Measurements from ENCODE around the gene SUSD1. TPM values are rescaled to one million over a fixed set of nuclear protein-coding genes. Genes with fewer than 3 reads are reported as not detected.

Gene SUSD1
- polyA plus RNA-seq, 1 donor (not counting 4 experiments of a cell fraction or from before 2014, with no cell fraction given): 3.6 TPM

- dilution Hi-C loops (cut with MboI; ENCODE audit: extremely low pct_ligation_motif_present, low sequenced_read_pairs): no loop called here
- Histone ChIP-seq H3K4me3 (ENCODE audit: control insufficient read depth in 2 of 3, extremely low read depth in 1 of 3, insufficient read depth in 2 of 3, low read depth in 1 of 3, low read length in 3 of 3) (no peak overlapping the region), H3K36me3 (ENCODE audit: control insufficient read depth in 2 of 2, extremely low read depth in 1 of 2, insufficient read depth in 2 of 2, low read length in 2 of 2) (no peaks in the 10 kb centered on the region), H3K9ac (ENCODE audit: control insufficient read depth, extremely low read depth, insufficient read depth, low read length) (peak overlapping the region; percentile 4), H3K4me2 (ENCODE audit: control insufficient read depth, extremely low read depth, insufficient read depth, low read depth, low read length) (peak overlapping the region; percentile 27), H2AFZ (ENCODE audit: control insufficient read depth, low read length) (no peak overlapping the region), H3K79me2 (ENCODE audit: control insufficient read depth, insufficient read depth, low read length) (no peaks in the 10 kb centered on the region), H3K9me3 (ENCODE audit: control insufficient read depth, low read depth, low read length) (no peaks in the 10 kb centered on the region), H4K20me1 (ENCODE audit: control insufficient read depth, extremely low read depth, insufficient read depth, low read length) (no peaks in the 10 kb centered on the region), H3K4me1 (ENCODE audit: control insufficient read depth, extremely low read depth, insufficient read depth, low read length) (peaks cover 56% of the 10 kb centered on the region), H3K27me3 (ENCODE audit: control insufficient read depth, extremely low read depth, insufficient read depth, low read length) (no peaks in the 10 kb centered on the region), H3K27ac (ENCODE audit: control insufficient read depth, insufficient read depth, low read length) (peak overlapping the region; percentile 45), H3K9me1 (ENCODE audit: control insufficient read depth, extremely low read depth, insufficient read depth, low read length) (no peaks in the 10 kb centered on the region)
- TF ChIP-seq CTCF (optimal IDR thresholded peaks at IDR 0.05 in 1 of 3, IDR thresholded peaks at IDR 0.05 in 1 of 3, conservative IDR thresholded peaks at IDR 0.05 in 1 of 3; ENCODE audit: extremely low read depth in 1 of 3, insufficient read depth in 2 of 3, low read length in 3 of 3) (no peak), EZH2 (IDR thresholded peaks at IDR 0.05; ENCODE audit: low read length) (no peak)
- FAIRE-seq (peak; percentile 92), DNase-seq (ENCODE audit: low read depth, low spot score) (peak; percentile 99)
Measured at GRCh38 chr9:112041536-112042243, 133.4 kb downstream of the SUSD1 start.

GRCh38 chr9:112041199-112041535 is 133.9 kb downstream of the SUSD1 start:
- Histone ChIP-seq H3K4me1 (ENCODE audit: control insufficient read depth, extremely low read depth, insufficient read depth, low read length) (peaks cover 51% of the 10 kb centered on the region), H4K20me1 (ENCODE audit: control insufficient read depth, extremely low read depth, insufficient read depth, low read length) (no peaks in the 10 kb centered on the region), H3K9ac (ENCODE audit: control insufficient read depth, extremely low read depth, insufficient read depth, low read length) (no peak overlapping the region), H3K4me2 (ENCODE audit: control insufficient read depth, extremely low read depth, insufficient read depth, low read depth, low read length) (peak overlapping the region; percentile 13), H3K27me3 (ENCODE audit: control insufficient read depth, extremely low read depth, insufficient read depth, low read length) (no peaks in the 10 kb centered on the region), H3K36me3 (ENCODE audit: control insufficient read depth in 2 of 2, extremely low read depth in 1 of 2, insufficient read depth in 2 of 2, low read length in 2 of 2) (no peaks in the 10 kb centered on the region), H3K4me3 (ENCODE audit: control insufficient read depth in 2 of 3, extremely low read depth in 1 of 3, insufficient read depth in 2 of 3, low read depth in 1 of 3, low read length in 3 of 3) (no peak overlapping the region), H3K79me2 (ENCODE audit: control insufficient read depth, insufficient read depth, low read length) (no peaks in the 10 kb centered on the region), H3K9me1 (ENCODE audit: control insufficient read depth, extremely low read depth, insufficient read depth, low read length) (no peaks in the 10 kb centered on the region), H3K27ac (ENCODE audit: control insufficient read depth, insufficient read depth, low read length) (peak overlapping the region; percentile 45), H3K9me3 (ENCODE audit: control insufficient read depth, low read depth, low read length) (no peaks in the 10 kb centered on the region), H2AFZ (ENCODE audit: control insufficient read depth, low read length) (no peak overlapping the region)
- dilution Hi-C loops (cut with MboI; ENCODE audit: extremely low pct_ligation_motif_present, low sequenced_read_pairs): no loop called here
- DNase-seq (ENCODE audit: low read depth, low spot score) (no peak), FAIRE-seq (no peak)
- no peak for TF ChIP-seq EZH2 (IDR thresholded peaks at IDR 0.05; ENCODE audit: low read length)
- TF ChIP-seq CTCF (optimal IDR thresholded peaks at IDR 0.05 in 1 of 3, IDR thresholded peaks at IDR 0.05 in 1 of 3, conservative IDR thresholded peaks at IDR 0.05 in 1 of 3; ENCODE audit: extremely low read depth in 1 of 3, insufficient read depth in 2 of 3, low read length in 3 of 3): no peak

Measured in keratinocyte (primary cell).